ENCODE results near the gene DNAJC4. TPM values are rescaled to one million over a fixed set of nuclear protein-coding genes. Genes with fewer than 3 reads are reported as not detected.

The DNAJC4 gene
- total and polyA plus RNA-seq, 9 of the 15 experiments (the other 6 are each of a cell fraction or from before 2014, with no cell fraction given): 4.0 to 32.6 (median 19.9) TPM

GRCh38 chr11:64246871-64247728, 16.8 kb downstream of the DNAJC4 start, which contains the start of gene PPP1R14B (continued):
- TF ChIP-seq, protein P1, sequence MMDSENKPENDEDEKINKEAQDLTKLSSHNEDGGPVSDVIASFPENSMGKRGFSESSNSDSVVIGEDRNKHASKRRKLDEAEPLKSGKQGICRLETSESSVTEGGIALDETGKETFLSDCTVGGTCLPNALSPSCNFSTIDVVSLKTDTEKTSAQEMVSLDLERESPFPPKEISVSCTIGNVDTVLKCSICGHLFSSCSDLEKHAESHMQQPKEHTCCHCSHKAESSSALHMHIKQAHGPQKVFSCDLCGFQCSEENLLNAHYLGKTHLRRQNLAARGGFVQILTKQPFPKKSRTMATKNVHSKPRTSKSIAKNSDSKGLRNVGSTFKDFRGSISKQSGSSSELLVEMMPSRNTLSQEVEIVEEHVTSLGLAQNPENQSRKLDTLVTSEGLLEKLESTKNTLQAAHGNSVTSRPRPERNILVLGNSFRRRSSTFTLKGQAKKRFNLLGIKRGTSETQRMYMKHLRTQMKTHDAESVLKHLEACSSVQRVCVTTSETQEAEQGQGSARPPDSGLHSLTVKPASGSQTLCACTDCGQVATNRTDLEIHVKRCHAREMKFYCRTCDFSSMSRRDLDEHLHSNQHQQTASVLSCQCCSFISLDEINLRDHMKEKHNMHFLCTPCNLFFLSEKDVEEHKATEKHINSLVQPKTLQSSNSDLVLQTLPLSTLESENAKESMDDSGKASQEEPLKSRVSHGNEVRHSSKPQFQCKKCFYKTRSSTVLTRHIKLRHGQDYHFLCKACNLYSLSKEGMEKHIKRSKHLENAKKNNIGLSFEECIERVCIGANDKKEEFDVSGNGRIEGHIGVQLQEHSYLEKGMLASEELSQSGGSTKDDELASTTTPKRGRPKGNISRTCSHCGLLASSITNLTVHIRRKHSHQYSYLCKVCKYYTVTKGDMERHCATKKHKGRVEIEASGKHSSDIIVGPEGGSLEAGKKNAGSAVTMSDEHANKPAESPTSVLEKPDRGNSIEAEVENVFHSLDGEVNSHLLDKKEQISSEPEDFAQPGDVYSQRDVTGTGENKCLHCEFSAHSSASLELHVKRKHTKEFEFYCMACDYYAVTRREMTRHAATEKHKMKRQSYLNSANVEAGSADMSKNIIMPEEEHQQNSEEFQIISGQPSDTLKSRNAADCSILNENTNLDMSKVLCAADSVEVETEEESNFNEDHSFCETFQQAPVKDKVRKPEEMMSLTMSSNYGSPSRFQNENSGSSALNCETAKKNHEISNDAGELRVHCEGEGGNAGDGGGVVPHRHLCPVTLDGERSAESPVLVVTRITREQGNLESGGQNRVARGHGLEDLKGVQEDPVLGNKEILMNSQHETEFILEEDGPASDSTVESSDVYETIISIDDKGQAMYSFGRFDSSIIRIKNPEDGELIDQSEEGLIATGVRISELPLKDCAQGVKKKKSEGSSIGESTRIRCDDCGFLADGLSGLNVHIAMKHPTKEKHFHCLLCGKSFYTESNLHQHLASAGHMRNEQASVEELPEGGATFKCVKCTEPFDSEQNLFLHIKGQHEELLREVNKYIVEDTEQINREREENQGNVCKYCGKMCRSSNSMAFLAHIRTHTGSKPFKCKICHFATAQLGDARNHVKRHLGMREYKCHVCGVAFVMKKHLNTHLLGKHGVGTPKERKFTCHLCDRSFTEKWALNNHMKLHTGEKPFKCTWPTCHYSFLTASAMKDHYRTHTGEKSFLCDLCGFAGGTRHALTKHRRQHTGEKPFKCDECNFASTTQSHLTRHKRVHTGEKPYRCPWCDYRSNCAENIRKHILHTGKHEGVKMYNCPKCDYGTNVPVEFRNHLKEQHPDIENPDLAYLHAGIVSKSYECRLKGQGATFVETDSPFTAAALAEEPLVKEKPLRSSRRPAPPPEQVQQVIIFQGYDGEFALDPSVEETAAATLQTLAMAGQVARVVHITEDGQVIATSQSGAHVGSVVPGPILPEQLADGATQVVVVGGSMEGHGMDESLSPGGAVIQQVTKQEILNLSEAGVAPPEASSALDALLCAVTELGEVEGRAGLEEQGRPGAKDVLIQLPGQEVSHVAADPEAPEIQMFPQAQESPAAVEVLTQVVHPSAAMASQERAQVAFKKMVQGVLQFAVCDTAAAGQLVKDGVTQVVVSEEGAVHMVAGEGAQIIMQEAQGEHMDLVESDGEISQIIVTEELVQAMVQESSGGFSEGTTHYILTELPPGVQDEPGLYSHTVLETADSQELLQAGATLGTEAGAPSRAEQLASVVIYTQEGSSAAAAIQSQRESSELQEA (IDR thresholded peaks at IDR 0.05; ENCODE audit: low read depth): no peak
- TF ChIP-seq ZBTB11 (CRISPR knock-in tag; IDR thresholded peaks at IDR 0.05): peak in 2 of 3 experiments; percentile 73 to 95; a peak in 5 of 6 replicates
- 0 out of 2 replicates have a peak, but pooled peaks have one; percentile 19 for TF ChIP-seq BHLHE40 (IDR thresholded peaks at IDR 0.05; ENCODE audit: low read length)
- no peak for TF ChIP-seq JUND (IDR thresholded peaks at IDR 0.05; ENCODE audit: borderline replicate concordance, low read depth, low read length)
- TF ChIP-seq JUND (tag; IDR thresholded peaks at IDR 0.05; ENCODE audit: borderline replicate concordance, low read depth, low read length): 0 out of 3 replicates have a peak, but pooled peaks have one; percentile 13
- TF ChIP-seq ZNF12 (CRISPR knock-in tag; IDR thresholded peaks at IDR 0.05): 0 out of 2 replicates have a peak, but pooled peaks have one; percentile 43
- no peak for TF ChIP-seq ZNF217 (CRISPR knock-in tag; IDR thresholded peaks at IDR 0.05)
- no peak for TF ChIP-seq SMARCC2 (IDR thresholded peaks at IDR 0.05; ENCODE audit: low read depth)
- peak; percentile 77 for TF ChIP-seq POLR2B (IDR thresholded peaks at IDR 0.05; ENCODE audit: low read depth, partially characterized antibody)
- no peak for TF ChIP-seq THRB (CRISPR knock-in tag; conservative IDR thresholded peaks at IDR 0.05)
- TF ChIP-seq TAF15 (IDR thresholded peaks at IDR 0.05; ENCODE audit: low read depth, low read length): no peak
- TF ChIP-seq CEBPG (CRISPR knock-in tag; IDR thresholded peaks at IDR 0.05): no peak
- no peak for TF ChIP-seq CEBPG (tag; conservative IDR thresholded peaks at IDR 0.05 in 1 of 2, IDR thresholded peaks at IDR 0.05 in 1 of 2)
